ENCODE data around the gene PLEKHA4.
"Not testable (repeated sequence)": the region's sequence is repeated elsewhere in the genome, so short reads cannot be mapped to it uniquely, and the experiment has no call there.

GRCh38 chr19:48903788-48904187 lies 35.4 kb upstream of the PLEKHA4 start:
- not testable (repeated sequence) for TF ChIP-seq CTCF, POLR2A, POLR2AphosphoS5, EP300 (IDR thresholded peaks at IDR 0.05)
